Hepatocyte (in vitro differentiated cells): Measurements from ENCODE around the gene CTNNA3.

ENCODE experiments used
- CTCF ChIP-seq: fragments of 200-600 bp; sonication (generic); IDR thresholded peaks from 2 replicates; pipeline ENCODE4 v1.5.1; 2016; ENCODE audit warnings: antibody characterized with exemption, mild to moderate bottlenecking; ENCODE audit not compliant: poor library complexity
- EZH2 ChIP-seq: fragments of 200-600 bp; sonication (generic); IDR thresholded peaks from 2 replicates; pipeline ENCODE4 v1.6.1; 2016; ENCODE audit warnings: antibody characterized with exemption, mild to moderate bottlenecking, borderline replicate concordance
- EZH2phosphoT487 ChIP-seq: fragments of 200-600 bp; sonication (generic); IDR thresholded peaks from one replicate; pipeline ENCODE4 v1.6.1; 2018; ENCODE audit warnings: antibody characterized with exemption, mild to moderate bottlenecking, low read depth, moderate library complexity; ENCODE audit not compliant: unreplicated experiment, severe bottlenecking

DNA sequence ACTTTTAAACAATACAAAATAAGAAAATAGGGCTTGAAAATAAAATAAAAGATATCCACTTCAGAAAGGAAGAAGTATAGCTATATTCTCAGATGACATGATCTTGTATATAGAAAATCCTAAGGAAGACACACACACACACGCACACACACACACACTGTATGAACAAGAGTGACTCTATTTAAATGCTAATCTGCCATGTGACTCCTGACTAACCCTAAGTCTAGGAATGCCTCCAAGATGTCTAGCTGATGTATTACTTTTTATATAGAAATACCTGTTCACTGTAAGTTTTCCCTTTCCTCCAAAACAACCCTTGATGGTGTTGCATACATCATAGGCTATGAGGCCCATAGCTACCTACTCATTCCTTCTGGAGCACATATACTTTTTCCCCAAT lies 943.3 kb downstream of the CTNNA3 start:
- no peak for TF ChIP-seq CTCF
- no peak for TF ChIP-seq EZH2phosphoT487
- TF ChIP-seq EZH2 = no peak
